ENCODE measurements around the gene SLC23A3.

- TF ChIP-seq CTCF (IDR thresholded peaks at IDR 0.05), result no peak
- no peak for TF ChIP-seq POLR2A (IDR thresholded peaks at IDR 0.05)
Observed at GRCh38 chr2:219168526-219168925, 1.3 kb downstream of the SLC23A3 start.

All from uterus (tissue), 2 donors.